GM12878 (cell line): ENCODE measurements around the gene MRNIP.

Experiments used
- CTCF ChIP-seq, 3 experiments: IDR thresholded peaks in 2 of 3; conservative IDR thresholded peaks in 1 of 3; 2 replicates each; pipeline ENCODE4 v1.5.1; 2011; ENCODE audit warnings: low read depth in 3 of 3, low read length in 3 of 3, mild to moderate bottlenecking in 3 of 3, control low read depth in 2 of 3, moderate library complexity in 2 of 3, inconsistent platforms in 1 of 3, mixed read lengths in 1 of 3; ENCODE audit not compliant: control insufficient read depth in 2 of 3, insufficient read depth in 1 of 3; ENCODE audit errors: extremely low read depth in 1 of 3
- EZH2 ChIP-seq: IDR thresholded peaks from 2 replicates; pipeline ENCODE4 v1.6.1; 2012; ENCODE audit warnings: low read depth, mild to moderate bottlenecking, control low read depth, inconsistent platforms, low read length, borderline replicate concordance; ENCODE audit not compliant: control insufficient read depth
- FOS ChIP-seq: IDR thresholded peaks from 3 replicates; pipeline ENCODE4 v1.6.1; 2011; ENCODE audit warnings: borderline replicate concordance; ENCODE audit not compliant: insufficient read length; ENCODE audit errors: extremely low read depth
- IKZF1 ChIP-seq: fragments of 450-650 bp; conservative IDR thresholded peaks from 2 replicates; pipeline ENCODE4 v1.6.1; 2017; ENCODE audit warnings: antibody characterized with exemption, mild to moderate bottlenecking
- LARP7 ChIP-seq: fragments of 450-650 bp; IDR thresholded peaks from 2 replicates; pipeline ENCODE4 v1.6.1; 2017; ENCODE audit warnings: mild to moderate bottlenecking
- TARDBP ChIP-seq: IDR thresholded peaks from 2 replicates; pipeline ENCODE4 v1.6.1; 2016; ENCODE audit warnings: borderline replicate concordance

GRCh38 chr5:179872828-179873575 is 14.4 kb upstream of the MRNIP start:
- TF ChIP-seq EZH2 (no peak), FOS (no peak), LARP7 (no peak), IKZF1 (no peak), TARDBP (no peak), CTCF (IDR thresholded peaks at IDR 0.05 in 2 of 3, conservative IDR thresholded peaks at IDR 0.05 in 1 of 3; ENCODE audit: control insufficient read depth in 2 of 3, extremely low read depth in 1 of 3, insufficient read depth in 1 of 3, low read depth in 3 of 3, low read length in 3 of 3) (no peak)
